HUES6 (cell line): ENCODE measurements around the gene USP2.

Source experiments
- H3K27ac ChIP-seq: 2 replicates; pipeline ENCODE4 v1.7.0; 2013; ENCODE audit warnings: low read depth, mild to moderate bottlenecking, low read length, inconsistent platforms
- H3K27me3 ChIP-seq: 2 replicates; pipeline ENCODE4 v1.6.1; 2013; ENCODE audit warnings: low read length; ENCODE audit not compliant: control insufficient read depth, insufficient read depth
- H3K36me3 ChIP-seq: 2 replicates; pipeline ENCODE4 v1.6.1; 2013; ENCODE audit warnings: low read length; ENCODE audit not compliant: control insufficient read depth, insufficient read depth
- H3K4me1 ChIP-seq: 2 replicates; pipeline ENCODE4 v1.6.1; 2013; ENCODE audit warnings: low read length; ENCODE audit not compliant: control insufficient read depth, insufficient read depth
- H3K4me3 ChIP-seq: 2 replicates; pipeline ENCODE4 v1.5.1; 2013; ENCODE audit warnings: low read depth, low read length
- H3K9ac ChIP-seq: one replicate; pipeline ENCODE4 v1.6.1; 2013; ENCODE audit warnings: mild to moderate bottlenecking, low read length
- H3K9me3 ChIP-seq: 2 replicates; pipeline ENCODE4 v1.6.1; 2013; ENCODE audit warnings: low read depth, low read length; ENCODE audit not compliant: control insufficient read depth, insufficient read depth

Gene USP2

DNA sequence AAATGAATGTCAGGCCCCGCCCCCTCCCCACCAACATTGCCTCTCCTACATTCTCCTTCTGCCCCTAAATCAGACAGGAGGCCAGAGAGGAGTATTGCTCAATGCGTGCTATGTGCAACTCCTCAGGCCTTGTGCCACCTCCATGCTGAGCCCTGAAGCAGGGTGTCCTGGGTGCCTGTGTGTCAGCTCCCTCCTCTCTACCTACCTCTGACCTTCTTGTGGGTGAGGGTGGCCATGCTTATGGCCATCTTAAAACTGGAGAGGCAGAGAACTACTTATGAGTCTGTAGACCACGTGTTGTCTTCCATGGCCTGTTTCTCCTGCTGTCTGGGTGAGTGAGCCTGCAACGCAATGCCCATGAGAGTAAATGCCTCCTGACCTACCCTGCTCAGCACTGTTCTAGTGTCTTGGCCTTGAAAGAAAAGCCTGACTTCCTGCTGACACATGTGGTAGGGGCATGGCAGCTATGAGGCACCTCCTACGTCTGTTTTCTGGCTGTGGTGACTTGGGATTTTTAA lies 75.1 kb downstream of the USP2 start:
- H3K27me3 ChIP-seq = no peaks in the 10 kb centered on the region
- H3K4me1 ChIP-seq = peaks cover 12% of the 10 kb centered on the region
- no peaks in the 10 kb centered on the region for H3K9me3 ChIP-seq
- H3K4me3 ChIP-seq = no peak overlapping the region
- H3K36me3 ChIP-seq = peaks cover 76% of the 10 kb centered on the region
- H3K9ac ChIP-seq = no peak overlapping the region
- no peak overlapping the region for H3K27ac ChIP-seq

DNA sequence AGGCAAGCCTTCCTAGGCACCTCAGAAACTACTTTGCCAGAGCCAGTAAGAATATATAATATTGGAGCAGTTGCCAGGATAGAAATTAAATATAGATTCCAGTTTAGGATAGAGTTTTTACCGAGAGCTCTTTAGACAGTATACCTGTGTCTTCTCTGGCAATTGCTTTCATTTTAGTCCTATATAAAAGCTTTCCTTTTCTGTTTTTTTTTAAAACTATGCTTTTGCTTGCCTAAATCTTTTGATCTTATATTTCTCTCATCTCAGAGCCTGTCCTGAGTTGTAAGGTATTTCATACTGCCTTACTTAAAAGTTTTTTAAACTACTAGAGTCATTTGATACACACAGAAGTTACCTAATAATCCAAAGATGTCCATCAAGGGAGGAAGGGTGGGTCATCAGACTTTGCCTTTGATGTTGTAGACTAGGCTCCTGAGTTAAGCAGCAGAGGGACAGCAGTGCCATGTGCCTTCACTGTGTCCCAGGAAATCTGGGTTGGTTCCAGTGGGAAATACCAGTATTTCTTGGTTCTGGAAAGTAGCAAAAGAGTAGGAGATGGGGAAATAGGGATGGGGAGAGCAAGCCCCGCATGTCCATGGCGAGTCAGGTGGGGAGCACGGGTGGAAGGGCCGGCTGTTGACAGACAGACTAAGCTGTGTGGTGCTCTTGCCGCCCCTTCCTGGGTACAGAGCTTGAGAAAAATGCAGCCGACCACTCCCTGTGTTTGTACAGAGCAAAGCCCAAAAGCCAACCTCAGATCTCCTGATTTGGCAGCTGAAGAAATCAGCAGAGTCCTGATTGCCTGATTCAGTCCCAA lies 75.7 kb downstream of the USP2 start:
- Histone ChIP-seq H3K9me3 (no peaks in the 10 kb centered on the region), H3K4me3 (no peak overlapping the region), H3K36me3 (peaks cover 76% of the 10 kb centered on the region), H3K27ac (no peak overlapping the region), H3K9ac (no peak overlapping the region), H3K27me3 (no peaks in the 10 kb centered on the region), H3K4me1 (peaks cover 12% of the 10 kb centered on the region)
